H1 (cell line): Measurements from ENCODE around the gene PSMD6. TPM values are rescaled to one million over a fixed set of nuclear protein-coding genes. Genes with fewer than 3 reads are reported as not detected.

Source experiments
- CTCF ChIA-PET: fragments of 300-600 bp; sonication (Branson Sonifier 250); formaldehyde crosslinking; loops from one replicate; lab custom pipeline; 2021; ENCODE audit not compliant: partially characterized antibody; lab: Charles Lee
- POLR2A ChIA-PET: fragments of 300-600 bp; sonication (Branson Sonifier 250); formaldehyde crosslinking; loops from one replicate; lab custom pipeline; 2021; ENCODE audit warnings: inconsistent platforms; ENCODE audit not compliant: partially characterized antibody; lab: Charles Lee
- DNase-seq, 2 experiments: peaks; one replicate each; pipeline versions ENCODE4 v3.0.0 to v3.0.0-alpha.2; 2010 to 2022; ENCODE audit warnings: low spot score in 2 of 2, low read depth in 1 of 2, mixed read lengths in 1 of 2
- FAIRE-seq: peaks from 2 replicates; lab custom pipeline; 2011; peaks lifted over from hg19 to GRCh38; lab: Jason Lieb, UNC
- H2AFZ ChIP-seq: 2 replicates; pipeline ENCODE4 v1.8.1; 2012; ENCODE audit warnings: low read length, inconsistent platforms
- H2AK5ac ChIP-seq: 2 replicates; pipeline ENCODE4 v1.6.1; 2013; ENCODE audit warnings: low read depth, low read length
- H2BK120ac ChIP-seq: replicated peaks from 2 replicates; pipeline ENCODE3; 2013; ENCODE audit warnings: low read depth, low read length, inconsistent platforms
- H2BK12ac ChIP-seq: 2 replicates; pipeline ENCODE4 v1.6.1; 2013; ENCODE audit warnings: low read depth, low read length
- H2BK15ac ChIP-seq: 2 replicates; pipeline ENCODE4 v1.6.1; 2013; ENCODE audit warnings: low read length
- H2BK20ac ChIP-seq: 2 replicates; pipeline ENCODE4 v1.6.1; 2013; ENCODE audit warnings: low read length
- H2BK5ac ChIP-seq: 2 replicates; pipeline ENCODE4 v1.6.1; 2013; ENCODE audit warnings: low read depth, low read length
- H3K14ac ChIP-seq: 2 replicates; pipeline ENCODE4 v1.6.1; 2013; ENCODE audit warnings: inconsistent platforms; ENCODE audit not compliant: insufficient read length
- H3K18ac ChIP-seq: 2 replicates; pipeline ENCODE4 v1.6.1; 2013; ENCODE audit warnings: low read length; ENCODE audit errors: extremely low read depth
- H3K23ac ChIP-seq: 2 replicates; pipeline ENCODE4 v1.6.1; 2013; ENCODE audit warnings: inconsistent platforms; ENCODE audit not compliant: insufficient read length
- H3K23me2 ChIP-seq: 2 replicates; pipeline ENCODE4 v1.6.1; 2013; ENCODE audit warnings: low read depth, low read length
- H3K27ac ChIP-seq: 2 replicates; pipeline ENCODE4 v1.6.1; 2011; ENCODE audit warnings: low read depth, low read length, inconsistent platforms
- H3K27me3 ChIP-seq, 4 experiments: replicated peaks in 1 of 4; 1 replicate in 1 of 4; 2 replicates in 3 of 4; pipeline versions ENCODE4 v1.6.1 to v1.8.1; 2011 to 2013; ENCODE audit warnings: low read length in 3 of 4, mild to moderate bottlenecking in 3 of 4, inconsistent platforms in 2 of 4, mixed read lengths in 2 of 4, moderate library complexity in 1 of 4; ENCODE audit not compliant: control insufficient read depth in 3 of 4, insufficient read depth in 3 of 4; ENCODE audit errors: extremely low read depth in 1 of 4
- H3K36me3 ChIP-seq, 4 experiments: 2 replicates each; pipeline versions ENCODE4 v1.6.1 to v1.8.1; 2011 to 2013; ENCODE audit warnings: mild to moderate bottlenecking in 4 of 4, low read length in 3 of 4, moderate library complexity in 2 of 4, control low read depth in 1 of 4, inconsistent platforms in 1 of 4; ENCODE audit not compliant: insufficient read depth in 4 of 4, control insufficient read depth in 2 of 4
- H3K4ac ChIP-seq: replicated peaks from 2 replicates; pipeline ENCODE3; 2013; ENCODE audit warnings: low read length, low read depth, mixed read lengths, inconsistent platforms; ENCODE audit not compliant: insufficient read length
- H3K4me1 ChIP-seq, 4 experiments: replicated peaks in 1 of 4; 1 replicate in 1 of 4; 2 replicates in 3 of 4; pipeline versions ENCODE4 v1.6.1 to v1.8.1; 2011 to 2013; ENCODE audit warnings: low read length in 3 of 4, inconsistent platforms in 2 of 4, mixed read lengths in 1 of 4; ENCODE audit not compliant: insufficient read depth in 4 of 4, control insufficient read depth in 3 of 4
- H3K4me2 ChIP-seq, 2 experiments: 2 replicates each; pipeline versions ENCODE4 v1.6.1 to v1.8.1; 2011 to 2013; ENCODE audit warnings: low read depth in 2 of 2, low read length in 2 of 2, control low read depth in 1 of 2, inconsistent platforms in 1 of 2, mild to moderate bottlenecking in 1 of 2; ENCODE audit not compliant: insufficient read depth in 1 of 2
- H3K4me3 ChIP-seq, 4 experiments: fragments of 200-600, 300-600 bp in 1 of 4; sonication (generic), shearing (Covaris generic), sonication (Bioruptor Twin) in 1 of 4; 2 replicates each; pipeline versions ENCODE4 v1.5.1 to v1.8.1; 2011 to 2016; ENCODE audit warnings: low read length in 4 of 4, low read depth in 3 of 4, control low read depth in 2 of 4, inconsistent platforms in 2 of 4, mild to moderate bottlenecking in 2 of 4, mixed read lengths in 1 of 4, moderate library complexity in 1 of 4; ENCODE audit not compliant: insufficient read depth in 2 of 4; ENCODE audit errors: extremely low read depth in 1 of 4
- H3K56ac ChIP-seq: replicated peaks from 2 replicates; pipeline ENCODE3; 2013; ENCODE audit warnings: low read depth, mild to moderate bottlenecking, mixed read lengths, low read length, inconsistent platforms; ENCODE audit not compliant: insufficient read length
- H3K79me1 ChIP-seq: 2 replicates; pipeline ENCODE4 v1.6.1; 2013; ENCODE audit warnings: low read depth, low read length, control low read depth
- H3K79me2 ChIP-seq, 2 experiments: 2 replicates each; pipeline versions ENCODE4 v1.6.1 to v1.8.1; 2012 to 2013; ENCODE audit warnings: low read length in 2 of 2, mild to moderate bottlenecking in 2 of 2, inconsistent platforms in 1 of 2; ENCODE audit not compliant: insufficient read depth in 2 of 2, control insufficient read depth in 1 of 2
- H3K9ac ChIP-seq, 4 experiments: replicated peaks in 1 of 4; 1 replicate in 1 of 4; 2 replicates in 3 of 4; pipeline versions ENCODE4 v1.6.1 to v1.8.1; 2011 to 2013; ENCODE audit warnings: low read depth in 3 of 4, low read length in 3 of 4, control low read depth in 2 of 4, mild to moderate bottlenecking in 2 of 4, moderate library complexity in 2 of 4, inconsistent platforms in 1 of 4; ENCODE audit errors: extremely low read depth in 1 of 4
- H3K9me3 ChIP-seq, 2 experiments: 2 replicates each; pipeline versions ENCODE4 v1.6.1 to v1.8.1; 2012 to 2013; ENCODE audit warnings: mild to moderate bottlenecking in 2 of 2, moderate library complexity in 2 of 2, control low read depth in 1 of 2, inconsistent platforms in 1 of 2, low read depth in 1 of 2, low read length in 1 of 2, mixed read lengths in 1 of 2; ENCODE audit not compliant: insufficient read depth in 2 of 2
- H4K20me1 ChIP-seq, 2 experiments: replicated peaks in 1 of 2; 2 replicates each; pipeline versions ENCODE3 to v1.8.1; 2011 to 2013; ENCODE audit warnings: inconsistent platforms in 2 of 2, low read length in 2 of 2, mild to moderate bottlenecking in 1 of 2; ENCODE audit not compliant: insufficient read depth in 2 of 2, control insufficient read depth in 1 of 2
- H4K5ac ChIP-seq: 2 replicates; pipeline ENCODE4 v1.6.1; 2013; ENCODE audit warnings: low read length, low read depth, mixed read lengths, inconsistent platforms; ENCODE audit not compliant: insufficient read length
- H4K8ac ChIP-seq: 2 replicates; pipeline ENCODE4 v1.8.0; 2013; ENCODE audit warnings: mild to moderate bottlenecking, moderate library complexity, low read length, inconsistent platforms; ENCODE audit not compliant: insufficient read depth; ENCODE audit errors: extremely low read depth
- H4K91ac ChIP-seq: replicated peaks from 2 replicates; pipeline ENCODE3; 2013; ENCODE audit warnings: low read length, mixed read lengths, inconsistent platforms; ENCODE audit not compliant: insufficient read length
- ASH2L ChIP-seq: fragments of 200-600, 300-600 bp; sonication (generic); IDR thresholded peaks from one replicate; pipeline ENCODE4 v1.7.1; 2017; ENCODE audit warnings: low read length
- CREB1 ChIP-seq: IDR thresholded peaks from 2 replicates; pipeline ENCODE4 v1.6.1; 2012; ENCODE audit warnings: inconsistent platforms
- CTBP2 ChIP-seq: IDR thresholded peaks from 2 replicates; pipeline ENCODE4 v1.7.0; 2011; ENCODE audit warnings: borderline replicate concordance, mild to moderate bottlenecking, moderate library complexity, mixed read lengths, low read length; ENCODE audit not compliant: insufficient read depth, insufficient read length
- KDM4A ChIP-seq: IDR thresholded peaks from one replicate; pipeline ENCODE4 v1.7.1; 2012; ENCODE audit warnings: low read depth, mild to moderate bottlenecking, moderate library complexity, low read length, inconsistent platforms; ENCODE audit not compliant: severe bottlenecking
- KDM5A ChIP-seq: fragments of 200-600 bp; IDR thresholded peaks from 2 replicates; pipeline ENCODE4 v1.7.1; 2012; ENCODE audit warnings: mild to moderate bottlenecking, low read length, inconsistent platforms, mixed read lengths
- NRF1 ChIP-seq: IDR thresholded peaks from 2 replicates; pipeline ENCODE4 v1.6.1; 2011; ENCODE audit warnings: mild to moderate bottlenecking, low read depth, low read length, improper control_type of control experiment
- RXRA ChIP-seq: IDR thresholded peaks from 2 replicates; pipeline ENCODE4 v1.6.1; 2011; ENCODE audit warnings: low read depth, mild to moderate bottlenecking, low read length, moderate library complexity; ENCODE audit not compliant: insufficient read depth
- SIN3A ChIP-seq, 2 experiments: IDR thresholded peaks in 1 of 2; conservative IDR thresholded peaks in 1 of 2; 2 replicates each; pipeline ENCODE4 v1.6.1; 2011 to 2012; ENCODE audit warnings: low read length in 2 of 2, improper control_type of control experiment in 1 of 2, low read depth in 1 of 2, mild to moderate bottlenecking in 1 of 2
- WGBS, 2 experiments: shearing (Covaris generic) in 1 of 2; methylation state at CpG; one replicate each; pipeline versions ENCODE4 v1.1.6 to v1.1.7; 2013 to 2015; ENCODE audit warnings: low lambda C conversion rate in 2 of 2, mixed read lengths in 2 of 2, inconsistent platforms in 1 of 2, low coverage in 1 of 2, missing lambda C conversion rate in 1 of 2; ENCODE audit not compliant: insufficient replicate concordance in 2 of 2, insufficient coverage in 1 of 2, insufficient read length in 1 of 2; ENCODE audit errors: extremely low coverage in 1 of 2, missing lambda C conversion rate in 1 of 2; 5-methylcytosine and 5-hydroxymethylcytosine counted together
- polyA plus RNA-seq, 7 experiments: library from polyadenylated mRNA; depleted of rRNA in 3 of 7; stranded (reverse) in 5 of 7; unstranded in 2 of 7; fragments of >200 nt in 5 of 7; fragments of 200-250 nt in 2 of 7; gene quantifications; 1 replicate in 5 of 7; 2 replicates in 1 of 7; 4 replicates in 1 of 7; pipeline versions ENCODE4 v1.2.1 to v1.2.3, GENCODE V29; 2011 to 2013; ENCODE audit warnings: missing spikeins in 2 of 7, mixed read lengths in 2 of 7
- total RNA-seq: library from RNA; stranded (reverse); fragmentation: NEBNext Ultra II Directional; extraction: Animal tissue kit (Norgen Biotek cat#: 25700); gene quantifications from 2 replicates; pipeline ENCODE4 v1.2.1, GENCODE V29; 2021

Gene PSMD6
- total and polyA plus RNA-seq, 2 of the 8 experiments (the other 6 are each of a cell fraction or from before 2014, with no cell fraction given), result 43.7 to 104 TPM

DNA sequence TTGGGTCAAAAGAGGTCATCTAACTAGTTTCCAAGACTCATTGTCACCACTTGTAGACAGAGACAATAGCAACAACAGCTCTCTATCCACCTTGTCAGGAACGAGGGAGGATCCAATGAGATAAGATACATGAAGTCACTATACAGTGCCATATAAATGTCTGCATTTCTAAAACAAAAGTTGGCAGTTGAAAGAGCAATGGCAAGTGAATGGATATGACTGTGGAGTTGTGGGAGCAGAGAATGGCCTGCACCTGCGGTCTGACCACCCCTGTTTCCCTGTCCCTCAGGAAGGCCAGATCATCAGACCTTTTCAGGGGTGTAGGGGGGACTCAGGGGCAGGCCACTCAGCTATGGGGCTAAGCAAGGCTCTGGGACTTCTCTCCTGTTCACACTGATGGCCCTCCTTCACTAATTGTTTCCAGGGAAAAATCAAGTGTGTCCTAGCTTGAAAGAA lies 40.7 kb upstream of the PSMD6 start:
- CTCF ChIA-PET, result interaction anchor here (0.8 to 1.2 kb wide), 3 partner anchors 12 to 206 kb away, joined by 3 read pairs; partner anchors contain the start of gene PSMD6
- no peak for FAIRE-seq
- Histone ChIP-seq H3K14ac (no peak overlapping the region), H2BK120ac (no peak overlapping the region), H4K20me1 (no peaks in the 10 kb centered on the region), H2AK5ac (0 out of 2 replicates have a peak overlapping the region, but pooled peaks have one; percentile 8), H3K23ac (no peak overlapping the region), H3K9ac (no peak overlapping the region), H3K18ac (no peak overlapping the region), H3K27ac (no peak overlapping the region), H4K8ac (no peak overlapping the region), H3K4ac (no peak overlapping the region), H3K79me2 (no peaks in the 10 kb centered on the region), H2BK20ac (no peak overlapping the region), H3K56ac (no peak overlapping the region), H4K91ac (no peak overlapping the region), H2BK5ac (no peak overlapping the region), H3K27me3 (no peaks in the 10 kb centered on the region; a peak in 4 of 7 replicates), H3K4me1 (peaks cover 0 to 7% (median 6%) of the 10 kb centered on the region in 4 experiments; a peak in 6 of 7 replicates), H3K9me3 (no peaks in the 10 kb centered on the region), H2BK12ac (no peak overlapping the region), H2AFZ (no peak overlapping the region), H4K5ac (no peak overlapping the region), H3K23me2 (no peaks in the 10 kb centered on the region), H3K79me1 (no peaks in the 10 kb centered on the region), H3K4me2 (peak overlapping the region; percentile 9 to 16), H3K4me3 (0 out of 8 replicates have a peak overlapping the region, but pooled peaks of 1 of the 4 experiments have one; percentile 4), H3K36me3 (no peaks in the 10 kb centered on the region), H2BK15ac (no peak overlapping the region; the same call in 1 of the 2 replicates)
- TF ChIP-seq ASH2L, result peak; percentile 10
- no peak for TF ChIP-seq RXRA
- TF ChIP-seq KDM4A, result no peak
- TF ChIP-seq CREB1, result no peak
- TF ChIP-seq NRF1, result no peak
- no peak for TF ChIP-seq SIN3A (conservative IDR thresholded peaks at IDR 0.05 in 1 of 2, IDR thresholded peaks at IDR 0.05 in 1 of 2; ENCODE audit: low read depth in 1 of 2, low read length in 2 of 2)
- no peak for TF ChIP-seq CTBP2
- TF ChIP-seq KDM5A, result no peak
- WGBS, 2 experiments, result 73% methylated on average over 2 of the region's 2 CpGs; no CpG with 5 or more reads in 1 of the 2 experiments
- no peak for DNase-seq
- POLR2A ChIA-PET, result no interaction called here
